Testis (tissue), 2 donors: Measurements from ENCODE around the gene EIF4E.
"Not testable (repeated sequence)": the region's sequence is repeated elsewhere in the genome, so short reads cannot be mapped to it uniquely, and the experiment has no call there.

ENCODE experiments used
- CTCF ChIP-seq, 3 experiments: fragments of 450-650 bp in 2 of 3; fragments of 200-600 bp in 1 of 3; sonication (generic) in 1 of 3; IDR thresholded peaks; one replicate each; pipeline ENCODE4 v1.5.1; 2016 to 2019; ENCODE audit warnings: antibody characterized with exemption in 3 of 3, mild to moderate bottlenecking in 2 of 3, moderate library complexity in 1 of 3
- POLR2A ChIP-seq: fragments of 450-650 bp; IDR thresholded peaks from one replicate; pipeline ENCODE4 v1.6.1; 2017; ENCODE audit warnings: antibody characterized with exemption, mild to moderate bottlenecking, moderate library complexity

DNA sequence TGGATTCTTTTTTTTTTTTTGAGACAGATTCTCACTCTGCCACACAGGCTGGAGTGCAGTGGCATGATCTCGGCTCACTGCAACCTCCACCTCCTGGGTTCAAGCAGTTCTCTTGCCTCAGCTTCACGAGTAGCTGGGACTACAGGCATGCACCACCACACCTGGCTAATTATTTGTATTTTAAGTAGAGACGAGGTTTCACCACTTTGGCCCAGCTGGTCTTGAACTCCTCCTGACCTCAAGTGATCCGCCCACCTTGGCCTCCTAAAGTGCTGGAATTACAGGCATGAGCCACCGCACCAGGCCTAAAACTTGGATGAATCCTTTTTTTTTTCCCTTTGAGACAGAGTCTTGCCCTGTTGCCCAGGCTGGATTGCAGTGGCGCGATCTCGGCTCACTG is 18.2 kb downstream of the EIF4E start:
- TF ChIP-seq CTCF (IDR thresholded peaks at IDR 0.05); POLR2A: not testable (repeated sequence)
